Psoas muscle (tissue), 8 donors: ENCODE measurements around the gene FAM98B. TPM values are rescaled to one million over a fixed set of nuclear protein-coding genes. Genes with fewer than 3 reads are reported as not detected.

Source experiments
- ATAC-seq, 4 donors: fragments of 200-7000 bp; cut with Tn5 transposase; one replicate each; pipeline ENCODE4 v1.9.1; 2020; ENCODE audit warnings: moderate library complexity in 3 of 4, mild to moderate bottlenecking in 2 of 4
- DNase-seq, 2 donors: peaks; one replicate each; pipeline ENCODE4 v3.0.0-alpha.2; 2020
- H3K27ac ChIP-seq: fragments of 200-600 bp; one replicate; pipeline ENCODE4 v1.8.0; 2022
- H3K27me3 ChIP-seq, 3 donors: fragments of 200-600 bp in 1 of 3; one replicate each; pipeline versions ENCODE4 v1.6.1 to v1.8.0; 2013 to 2022; ENCODE audit warnings: low read length in 2 of 3, mild to moderate bottlenecking in 2 of 3, moderate library complexity in 1 of 3; ENCODE audit not compliant: insufficient read depth in 3 of 3
- H3K36me3 ChIP-seq, 2 donors: fragments of 200-600 bp in 1 of 2; one replicate each; pipeline versions ENCODE4 v1.6.1 to v1.8.0; 2013 to 2022; ENCODE audit warnings: low read depth in 1 of 2, mild to moderate bottlenecking in 1 of 2, moderate library complexity in 1 of 2; ENCODE audit not compliant: insufficient read depth in 1 of 2
- H3K4me1 ChIP-seq: fragments of 200-600 bp; one replicate; pipeline ENCODE4 v1.8.0; 2022
- H3K4me3 ChIP-seq: fragments of 200-600 bp; one replicate; pipeline ENCODE4 v1.8.0; 2022; ENCODE audit warnings: mild to moderate bottlenecking
- H3K9me3 ChIP-seq: fragments of 200-600 bp; one replicate; pipeline ENCODE4 v1.8.0; 2022
- CTCF ChIP-seq: fragments of 200-600 bp; IDR thresholded peaks from one replicate; pipeline ENCODE4 v1.8.0; 2022; ENCODE audit warnings: antibody characterized with exemption
- WGBS, 3 donors: extraction: QIAGEN DNeasy Blood & Tissue Kit; methylation state at CpG; one replicate each; pipeline versions ENCODE4 v1.1.6 to v1.1.7; 2013; 5-methylcytosine and 5-hydroxymethylcytosine counted together
- intact Hi-C, 2 donors: fragments of 100-400 bp; cut with DNase I; formaldehyde crosslinking; loops; one replicate each; pipeline versions ENCODE4 v1.11.0 to v1.14.2; 2022
- polyA plus RNA-seq, 3 donors: library from polyadenylated mRNA; stranded (reverse); fragments of 200-250 nt; gene quantifications; one replicate each; pipeline ENCODE4 v1.2.3, GENCODE V29; 2013
- total RNA-seq, 4 donors: library from RNA; stranded (reverse); fragmentation: NEBNext Ultra II Directional in 2 of 4; extraction: Animal tissue kit (Norgen Biotek cat#: 25700) in 2 of 4; gene quantifications; one replicate each; pipeline versions ENCODE4 v1.2.1 to v1.2.4, GENCODE V29; 2021 to 2023
- donor health status: healthy with polysubstance abuse.
- donor health status: DM: no; HTN: no; CAD: no; lungs with moderate emphysema.
- donor health status: Bipolar disorder and iron deficiency.
- donor health status: healthy.
- donor health status: DM: yes; HTN: yes; CAD: no.
- donor health status: DM: no; HTN: no; CAD: no.
- donor health status: DM: no; HTN: no; CAD: no.
- donor health status: DM: yes; HTN: yes; CAD: no.

FAM98B gene
- total and polyA plus RNA-seq, 7 donors, result 6.8 to 18.5 (median 13.5) TPM

- DNase-seq (no peak), ATAC-seq (no peak)
- Histone ChIP-seq H3K9me3 (no peaks in the 10 kb centered on the region), H3K36me3 (no peaks in the 10 kb centered on the region), H3K27me3 (no peaks in the 10 kb centered on the region), H3K27ac (no peak overlapping the region), H3K4me3 (no peak overlapping the region), H3K4me1 (no peaks in the 10 kb centered on the region)
- TF ChIP-seq CTCF, result no peak
- WGBS, 3 donors, result 77 to 81% (median 79%) methylated on average over 3 of the region's 3 CpGs
- intact Hi-C loops, result no loop called here
Observed at GRCh38 chr15:38534691-38535090, 80.8 kb downstream of the FAM98B start.

GRCh38 chr15:38535491-38536200, 81.7 kb downstream of the FAM98B start:
- WGBS, 3 donors, result 76 to 77% (median 77%) methylated on average over 8 of the region's 8 CpGs
- H3K27me3 ChIP-seq, result no peaks in the 10 kb centered on the region
- H3K36me3 ChIP-seq, result no peaks in the 10 kb centered on the region
- no peak for TF ChIP-seq CTCF
- H3K4me3 ChIP-seq, result no peak overlapping the region
- intact Hi-C loops, result no loop called here
- H3K4me1 ChIP-seq, result no peaks in the 10 kb centered on the region
- DNase-seq (peak in 1 of 2 donors; percentile 21), ATAC-seq (peak in 1 of 4 donors; percentile 35)
- H3K9me3 ChIP-seq, result no peaks in the 10 kb centered on the region
- H3K27ac ChIP-seq, result no peak overlapping the region

DNA sequence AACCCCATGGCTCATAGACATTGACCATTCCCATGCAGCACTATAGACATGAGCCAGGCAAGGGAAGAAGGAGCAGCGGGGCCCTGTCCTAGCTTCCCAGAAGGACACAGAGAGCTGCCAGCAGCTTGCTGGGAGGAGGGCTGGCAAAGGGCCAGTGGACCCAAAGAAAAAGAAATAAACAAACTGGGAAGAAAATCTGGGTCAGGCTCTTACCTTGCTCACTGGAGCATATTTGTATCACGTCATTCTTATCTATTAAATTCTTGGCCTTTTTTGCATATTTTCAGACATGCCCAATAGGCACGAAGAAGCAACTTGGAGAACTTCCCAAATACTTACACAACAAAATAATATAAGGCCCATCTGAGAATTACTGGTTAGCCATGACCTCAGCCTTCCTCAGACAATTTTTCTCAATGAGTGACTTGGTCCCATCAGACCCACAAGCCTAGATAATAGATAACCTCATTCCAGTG, 82.3 kb downstream of the FAM98B start:
- peak in 1 of 4 donors; percentile 35 for ATAC-seq
- TF ChIP-seq CTCF, result no peak
- intact Hi-C loops, result no loop called here
- no peaks in the 10 kb centered on the region for H3K27me3 ChIP-seq
- H3K27ac ChIP-seq, result no peak overlapping the region
- H3K4me3 ChIP-seq, result no peak overlapping the region
- H3K36me3 ChIP-seq, result no peaks in the 10 kb centered on the region
- DNase-seq, result peak; percentile 23 to 56
- 36 to 51% (median 44%) methylated on average over 3 of the region's 3 CpGs for WGBS, 3 donors
- H3K4me1 ChIP-seq, result no peaks in the 10 kb centered on the region
- no peaks in the 10 kb centered on the region for H3K9me3 ChIP-seq

Other genes starting within 250 kb of the FAM98B start
- gene SPRED1, start 201.3 kb upstream of the FAM98B start, total RNA-seq, result 1 to 10 TPM; 4.2 to 7.1 (median 5.7) TPM
- 1 to 10 TPM in 2 of 3 donors, under 1 TPM in 1; 0.98 to 2.0 (median 1.8) TPM for gene SPRED1, start 201.3 kb upstream of the FAM98B start, polyA plus RNA-seq
- gene RASGRP1, start 110.7 kb downstream of the FAM98B start, total RNA-seq, result under 1 TPM; 0.10 to 0.27 (median 0.22) TPM
- under 1 TPM in 2 of 3 donors, not detected in 1; 0.01 to 0.03 TPM for gene RASGRP1, start 110.7 kb downstream of the FAM98B start, polyA plus RNA-seq